HEK293 (cell line): ENCODE measurements around the gene ZNF747.

Experiments used
- CTCF ChIA-PET: fragments of 350-600 bp; formaldehyde crosslinking; extraction: SDS; loops from one replicate; lab custom pipeline; 2021; ENCODE audit warnings: antibody characterized with exemption; lab: Yijun Ruan, JAX
- POLR2A ChIA-PET: fragments of 300-600 bp; formaldehyde crosslinking; extraction: SDS; loops from one replicate; lab custom pipeline; 2020; ENCODE audit warnings: antibody characterized with exemption, inconsistent platforms; lab: Yijun Ruan, JAX
- H3K27ac ChIP-seq: fragments of 200-500 bp; sonication (Bioruptor generic); 2 replicates; pipeline ENCODE4 v1.5.1; 2014; ENCODE audit warnings: low read depth, low read length, control low read depth, inconsistent platforms; ENCODE audit errors: extremely low read depth
- H3K36me3 ChIP-seq, 2 experiments: fragments of 200-500 bp in 1 of 2; sonication (Bioruptor generic) in 1 of 2; 1 replicate in 1 of 2; 2 replicates in 1 of 2; pipeline ENCODE4 v1.5.1; 2014 to 2017; ENCODE audit warnings: inconsistent platforms in 2 of 2, low read length in 2 of 2; ENCODE audit not compliant: control insufficient read depth in 2 of 2, insufficient read depth in 1 of 2
- H3K4me1 ChIP-seq: fragments of 200-500 bp; sonication (Bioruptor generic); 2 replicates; pipeline ENCODE4 v1.5.1; 2014; ENCODE audit warnings: mild to moderate bottlenecking, low read length, inconsistent platforms; ENCODE audit not compliant: control insufficient read depth, insufficient read depth
- H3K4me3 ChIP-seq: 2 replicates; pipeline ENCODE4 v1.5.1; 2011; ENCODE audit warnings: low read depth, mild to moderate bottlenecking, control low read depth, low read length, moderate library complexity
- H3K9me3 ChIP-seq: fragments of 200-500 bp; sonication (Bioruptor generic); 2 replicates; pipeline ENCODE4 v1.5.1; 2014; ENCODE audit warnings: low read depth, low read length, inconsistent platforms; ENCODE audit not compliant: control insufficient read depth, insufficient read depth
- EGR2 ChIP-seq: fragments of 450-650 bp; formaldehyde crosslinking; IDR thresholded peaks from 2 replicates; pipeline ENCODE4 v1.5.1; 2016; ENCODE audit warnings: low read depth, missing biosample characterization, missing genetic modification characterization
- FEZF1 ChIP-seq: fragments of 450-650 bp; formaldehyde crosslinking; IDR thresholded peaks from 2 replicates; pipeline ENCODE4 v1.5.1; 2016; ENCODE audit warnings: missing biosample characterization, missing genetic modification characterization
- GLI4 ChIP-seq: fragments of 450-650 bp; formaldehyde crosslinking; IDR thresholded peaks from 2 replicates; pipeline ENCODE4 v1.5.1; 2016; ENCODE audit warnings: missing biosample characterization, missing genetic modification characterization
- GLIS2 ChIP-seq: fragments of 450-650 bp; formaldehyde crosslinking; IDR thresholded peaks from 2 replicates; pipeline ENCODE4 v1.5.1; 2016; ENCODE audit warnings: missing biosample characterization, missing genetic modification characterization
- IKZF3 ChIP-seq: fragments of 450-650 bp; IDR thresholded peaks from 2 replicates; pipeline ENCODE4 v1.5.0; 2018; ENCODE audit warnings: missing biosample characterization, mild to moderate bottlenecking, missing genetic modification characterization, moderate library complexity
- PRDM1 ChIP-seq: fragments of 450-650 bp; formaldehyde crosslinking; IDR thresholded peaks from 2 replicates; pipeline ENCODE4; 2016; ENCODE audit warnings: missing biosample characterization, missing genetic modification characterization
- PRDM2 ChIP-seq: fragments of 450-650 bp; formaldehyde crosslinking; IDR thresholded peaks from 2 replicates; pipeline ENCODE4 v1.5.1; 2016; ENCODE audit warnings: missing biosample characterization, missing genetic modification characterization, borderline replicate concordance
- YY1 ChIP-seq: fragments of 450-650 bp; formaldehyde crosslinking; IDR thresholded peaks from 2 replicates; pipeline ENCODE4 v1.5.1; 2018; ENCODE audit warnings: missing biosample characterization, missing genetic modification characterization
- ZBTB44 ChIP-seq: fragments of 450-650 bp; IDR thresholded peaks from 2 replicates; pipeline ENCODE4 v1.5.1; 2018; ENCODE audit warnings: missing biosample characterization, mild to moderate bottlenecking, missing genetic modification characterization
- ZIC2 ChIP-seq: fragments of 450-650 bp; formaldehyde crosslinking; IDR thresholded peaks from 2 replicates; pipeline ENCODE4 v1.5.1; 2016; ENCODE audit warnings: missing biosample characterization, missing genetic modification characterization
- ZNF112 ChIP-seq: fragments of 450-650 bp; formaldehyde crosslinking; IDR thresholded peaks from 2 replicates; pipeline ENCODE4 v1.5.0; 2017; ENCODE audit warnings: missing biosample characterization, missing genetic modification characterization
- ZNF148 ChIP-seq: fragments of 450-650 bp; formaldehyde crosslinking; IDR thresholded peaks from 2 replicates; pipeline ENCODE4 v1.5.0; 2017; ENCODE audit warnings: missing biosample characterization, missing genetic modification characterization, borderline replicate concordance
- ZNF174 ChIP-seq: fragments of 450-650 bp; formaldehyde crosslinking; IDR thresholded peaks from 2 replicates; pipeline ENCODE4 v1.5.0; 2017; ENCODE audit warnings: missing biosample characterization, mild to moderate bottlenecking, missing genetic modification characterization
- ZNF2 ChIP-seq: fragments of 450-650 bp; formaldehyde crosslinking; IDR thresholded peaks from 2 replicates; pipeline ENCODE4 v1.5.1; 2016; ENCODE audit warnings: missing biosample characterization, missing genetic modification characterization
- ZNF248 ChIP-seq: fragments of 450-650 bp; formaldehyde crosslinking; IDR thresholded peaks from 2 replicates; pipeline ENCODE4 v1.5.1; 2017; ENCODE audit warnings: missing biosample characterization, missing genetic modification characterization
- ZNF366 ChIP-seq: fragments of 450-650 bp; formaldehyde crosslinking; conservative IDR thresholded peaks from 2 replicates; pipeline ENCODE4 v1.5.1; 2016; ENCODE audit warnings: missing biosample characterization, missing genetic modification characterization
- ZNF426 ChIP-seq: fragments of 450-650 bp; formaldehyde crosslinking; IDR thresholded peaks from 2 replicates; pipeline ENCODE4 v1.5.1; 2017; ENCODE audit warnings: missing biosample characterization, missing genetic modification characterization, mild to moderate bottlenecking, inconsistent platforms, moderate library complexity
- ZNF513 ChIP-seq: fragments of 450-650 bp; IDR thresholded peaks from 2 replicates; pipeline ENCODE4 v1.5.1; 2018; ENCODE audit warnings: missing biosample characterization, missing genetic modification characterization
- ZNF626 ChIP-seq: fragments of 450-650 bp; sonication (Bioruptor Pico); formaldehyde crosslinking; IDR thresholded peaks from 2 replicates; pipeline ENCODE4 v1.5.1; 2018; ENCODE audit warnings: missing biosample characterization, missing genetic modification characterization, inconsistent platforms
- ZNF629 ChIP-seq: fragments of 450-650 bp; formaldehyde crosslinking; IDR thresholded peaks from 2 replicates; pipeline ENCODE4 v1.5.1; 2017; ENCODE audit warnings: missing biosample characterization, missing genetic modification characterization
- ZNF658 ChIP-seq: fragments of 450-650 bp; formaldehyde crosslinking; IDR thresholded peaks from 2 replicates; pipeline ENCODE4; 2016; ENCODE audit warnings: missing biosample characterization, missing genetic modification characterization
- ZNF670 ChIP-seq: fragments of 450-650 bp; formaldehyde crosslinking; IDR thresholded peaks from 2 replicates; pipeline ENCODE4 v1.5.1; 2016; ENCODE audit warnings: missing biosample characterization, missing genetic modification characterization, low read depth
- ZNF830 ChIP-seq: fragments of 450-650 bp; IDR thresholded peaks from 2 replicates; pipeline ENCODE4 v1.5.0; 2018; ENCODE audit warnings: missing biosample characterization, missing genetic modification characterization, low read depth, mild to moderate bottlenecking, moderate library complexity
- ZNF843 ChIP-seq: fragments of 450-650 bp; formaldehyde crosslinking; IDR thresholded peaks from 2 replicates; pipeline ENCODE4 v1.5.1; 2016; ENCODE audit warnings: missing biosample characterization, missing genetic modification characterization

Gene ZNF747

DNA sequence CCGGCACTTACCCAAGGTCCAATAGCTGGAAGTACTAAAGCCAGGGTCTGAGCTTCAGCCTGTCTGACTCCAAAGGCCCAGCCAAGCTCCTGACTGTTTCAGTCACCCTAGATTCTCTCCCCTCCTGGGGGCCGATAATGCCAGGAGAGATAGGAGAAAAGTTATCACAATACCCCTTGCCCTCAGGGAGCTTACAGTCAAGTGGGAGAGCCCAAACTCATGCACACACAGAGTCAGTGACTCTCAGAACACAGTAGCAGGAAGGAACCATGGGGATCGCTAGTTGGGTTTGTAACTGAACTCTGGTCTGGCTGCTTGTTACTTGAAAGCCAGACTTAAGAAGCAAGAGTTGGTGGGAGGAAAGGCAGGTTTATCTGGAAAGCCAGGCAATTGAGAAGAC, 23.1 kb downstream of the ZNF747 start:
- H3K27ac ChIP-seq, result no peak overlapping the region
- no peaks in the 10 kb centered on the region for H3K4me1 ChIP-seq
- ChIA-PET CTCF (interaction anchor here (0.6 to 1.8 kb wide), 2 partner anchors 81 to 398 kb away, joined by 3 to 7 read pairs; partner anchors contain the start of gene GDPD3), POLR2A (interaction anchor here (0.6 kb wide), 1 partner anchor 476 kb away, joined by 5 read pairs; no protein-coding TSS in a partner anchor)
- no peak overlapping the region for H3K4me3 ChIP-seq
- no peaks in the 10 kb centered on the region for H3K36me3 ChIP-seq
- TF ChIP-seq ZNF2 (no peak), GLI4 (tag by site-specific recombination) (no peak), ZNF626 (tag by site-specific recombination) (no peak), IKZF3 (tag by site-specific recombination) (no peak), PRDM1 (tag by site-specific recombination) (no peak), ZNF670 (no peak), ZNF248 (tag by site-specific recombination) (no peak), ZBTB44 (tag by site-specific recombination) (no peak), YY1 (tag by site-specific recombination) (no peak), ZNF513 (tag by site-specific recombination) (no peak), FEZF1 (tag by site-specific recombination) (no peak), ZNF366 (no peak)
- no peaks in the 10 kb centered on the region for H3K9me3 ChIP-seq

DNA sequence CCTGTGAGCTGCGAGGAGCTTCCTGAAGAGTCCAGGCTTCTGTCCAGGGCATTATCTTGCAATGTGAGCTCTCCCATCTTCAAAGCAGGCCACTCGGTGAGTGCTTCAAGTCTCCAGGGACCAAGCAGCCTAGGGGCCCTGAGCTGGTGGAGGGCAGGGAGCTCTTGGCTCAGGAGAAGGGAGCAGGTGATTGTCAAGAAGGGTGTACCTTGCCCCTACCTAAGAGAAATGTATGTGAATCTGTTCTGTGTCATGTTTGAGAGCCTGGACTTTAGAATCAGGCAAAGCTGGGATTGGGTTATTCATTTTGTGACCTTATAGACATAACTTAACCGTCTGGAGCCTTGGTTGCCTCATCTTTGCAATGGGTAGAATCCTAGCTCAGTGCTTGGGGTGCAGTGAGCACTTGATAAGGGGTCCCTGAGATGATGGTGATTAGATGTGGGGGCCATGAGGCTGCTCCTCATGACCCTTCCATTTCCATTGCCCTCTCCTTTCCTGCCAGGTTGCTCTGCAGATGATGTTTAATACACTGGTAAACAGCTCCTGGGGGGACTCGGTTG, 24.2 kb downstream of the ZNF747 start:
- POLR2A ChIA-PET, result no interaction called here
- no peak overlapping the region for H3K27ac ChIP-seq
- H3K9me3 ChIP-seq, result no peaks in the 10 kb centered on the region
- no peaks in the 10 kb centered on the region for H3K36me3 ChIP-seq
- H3K4me3 ChIP-seq, result no peak overlapping the region
- H3K4me1 ChIP-seq, result no peaks in the 10 kb centered on the region
- CTCF ChIA-PET, result interaction anchor here (1.8 kb wide), 1 partner anchor 80 kb away, joined by 7 read pairs; no protein-coding TSS in a partner anchor
- TF ChIP-seq ZIC2, result no peak
- TF ChIP-seq EGR2 (tag by site-specific recombination), result no peak
- TF ChIP-seq ZNF148 (tag by site-specific recombination), result no peak
- no peak for TF ChIP-seq ZNF174 (tag by site-specific recombination)
- TF ChIP-seq ZNF629 (tag by site-specific recombination), result no peak
- no peak for TF ChIP-seq ZNF426 (tag by site-specific recombination)
- TF ChIP-seq ZNF112 (tag by site-specific recombination), result no peak
- TF ChIP-seq PRDM2 (tag by site-specific recombination), result no peak
- no peak for TF ChIP-seq ZNF843 (tag by site-specific recombination)
- TF ChIP-seq ZNF830 (tag by site-specific recombination), result no peak
- no peak for TF ChIP-seq ZNF626 (tag by site-specific recombination)
- TF ChIP-seq ZNF658 (tag by site-specific recombination), result no peak
- no peak for TF ChIP-seq GLIS2 (tag by site-specific recombination)
